Lower lobe of right lung (tissue), 2 donors: ENCODE results near the gene TNFRSF11A. TPM values are rescaled to one million over a fixed set of nuclear protein-coding genes. Genes with fewer than 3 reads are reported as not detected.

ENCODE experiments used
- ATAC-seq, 2 donors: fragments of 200-7000 bp; cut with Tn5 transposase; one replicate each; pipeline ENCODE4 v1.9.1; 2020 to 2022; ENCODE audit warnings: mild to moderate bottlenecking in 2 of 2, moderate library complexity in 2 of 2
- DNase-seq: peaks from one replicate; pipeline ENCODE4 v3.0.0-alpha.2; 2020
- H3K27ac ChIP-seq: fragments of 200-600 bp; one replicate; pipeline ENCODE4 v1.8.0; 2022
- H3K27me3 ChIP-seq: fragments of 200-600 bp; one replicate; pipeline ENCODE4 v1.8.0; 2022; ENCODE audit warnings: low read depth
- H3K36me3 ChIP-seq: fragments of 200-600 bp; one replicate; pipeline ENCODE4 v1.8.0; 2022; ENCODE audit warnings: mild to moderate bottlenecking
- H3K4me1 ChIP-seq: fragments of 200-600 bp; one replicate; pipeline ENCODE4 v1.8.0; 2022
- H3K4me3 ChIP-seq: fragments of 200-600 bp; one replicate; pipeline ENCODE4 v1.8.0; 2022; ENCODE audit warnings: mild to moderate bottlenecking
- H3K9me3 ChIP-seq: fragments of 200-600 bp; one replicate; pipeline ENCODE4 v1.8.0; 2022
- intact Hi-C: fragments of 100-400 bp; cut with DNase I; formaldehyde crosslinking; loops from one replicate; pipeline ENCODE4 v1.11.0; 2022
- total RNA-seq: library from RNA; stranded (reverse); fragmentation: NEBNext Ultra II Directional; extraction: Animal tissue kit (Norgen Biotek cat#: 25700); gene quantifications from one replicate; pipeline ENCODE4 v1.2.1, GENCODE V29; 2021
- TF ChIP-seq, protein P1 (sequence below): fragments of 200-600 bp; IDR thresholded peaks from one replicate; pipeline ENCODE4 v1.8.0; 2022; ENCODE audit warnings: antibody characterized with exemption, mild to moderate bottlenecking
- donor health status: DM: no; HTN: yes; CAD: no; lungs with severe emphysema.

The TNFRSF11A gene
- total RNA-seq, 1 donor from 2014 or later = 3.9 TPM

DNA sequence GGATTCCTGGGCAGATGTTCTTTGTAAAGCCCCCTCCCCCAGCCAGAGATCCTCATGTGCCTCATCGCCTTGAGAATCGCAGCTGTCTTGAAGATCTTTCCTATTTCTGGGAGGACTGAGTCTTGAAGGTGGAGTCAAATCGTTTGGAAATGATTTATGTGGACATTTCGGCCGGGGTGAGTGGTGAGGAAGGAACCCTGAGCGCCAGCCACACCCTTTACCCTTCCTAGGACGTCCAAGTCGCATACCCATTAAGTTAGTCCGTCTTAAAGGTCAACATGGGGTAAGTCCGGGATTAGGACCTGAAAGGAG lies 112.9 kb downstream of the TNFRSF11A start:
- Histone ChIP-seq H3K4me1 (peaks cover 42% of the 10 kb centered on the region), H3K27ac (peak overlapping the region; percentile 81), H3K36me3 (no peaks in the 10 kb centered on the region), H3K27me3 (no peaks in the 10 kb centered on the region), H3K9me3 (no peaks in the 10 kb centered on the region), H3K4me3 (no peak overlapping the region)
- ATAC-seq (peak; percentile 64 to 66), DNase-seq (peak; percentile 64)
- TF ChIP-seq, protein P1, sequence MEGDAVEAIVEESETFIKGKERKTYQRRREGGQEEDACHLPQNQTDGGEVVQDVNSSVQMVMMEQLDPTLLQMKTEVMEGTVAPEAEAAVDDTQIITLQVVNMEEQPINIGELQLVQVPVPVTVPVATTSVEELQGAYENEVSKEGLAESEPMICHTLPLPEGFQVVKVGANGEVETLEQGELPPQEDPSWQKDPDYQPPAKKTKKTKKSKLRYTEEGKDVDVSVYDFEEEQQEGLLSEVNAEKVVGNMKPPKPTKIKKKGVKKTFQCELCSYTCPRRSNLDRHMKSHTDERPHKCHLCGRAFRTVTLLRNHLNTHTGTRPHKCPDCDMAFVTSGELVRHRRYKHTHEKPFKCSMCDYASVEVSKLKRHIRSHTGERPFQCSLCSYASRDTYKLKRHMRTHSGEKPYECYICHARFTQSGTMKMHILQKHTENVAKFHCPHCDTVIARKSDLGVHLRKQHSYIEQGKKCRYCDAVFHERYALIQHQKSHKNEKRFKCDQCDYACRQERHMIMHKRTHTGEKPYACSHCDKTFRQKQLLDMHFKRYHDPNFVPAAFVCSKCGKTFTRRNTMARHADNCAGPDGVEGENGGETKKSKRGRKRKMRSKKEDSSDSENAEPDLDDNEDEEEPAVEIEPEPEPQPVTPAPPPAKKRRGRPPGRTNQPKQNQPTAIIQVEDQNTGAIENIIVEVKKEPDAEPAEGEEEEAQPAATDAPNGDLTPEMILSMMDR = no peak
- intact Hi-C loops = no loop called here

DNA sequence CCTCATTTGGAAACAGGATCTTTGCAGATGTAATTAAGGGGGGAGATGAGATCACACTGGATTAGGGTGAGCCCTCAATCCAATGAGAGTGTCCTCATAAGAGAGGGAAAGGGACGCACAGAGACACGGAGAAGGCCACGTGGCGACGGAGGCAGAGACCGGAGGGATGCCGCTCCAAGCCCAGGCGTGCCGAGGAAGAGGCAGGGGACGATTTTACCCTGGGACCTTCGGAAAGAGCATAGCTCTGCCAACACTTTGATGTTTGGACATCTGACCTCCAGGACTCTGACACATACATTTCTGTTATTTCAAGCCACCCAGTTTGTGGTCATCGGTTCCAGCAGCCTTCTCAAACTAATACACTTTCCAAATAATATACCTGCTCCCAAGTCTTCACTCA lies 113.3 kb downstream of the TNFRSF11A start:
- DNase-seq (no peak), ATAC-seq (no peak)
- H3K27me3 ChIP-seq = no peaks in the 10 kb centered on the region
- TF ChIP-seq, protein P1 = no peak
- H3K4me1 ChIP-seq = peaks cover 42% of the 10 kb centered on the region
- H3K27ac ChIP-seq = peak overlapping the region; percentile 81
- no peaks in the 10 kb centered on the region for H3K36me3 ChIP-seq
- intact Hi-C loops = no loop called here
- no peaks in the 10 kb centered on the region for H3K9me3 ChIP-seq
- no peak overlapping the region for H3K4me3 ChIP-seq

DNA sequence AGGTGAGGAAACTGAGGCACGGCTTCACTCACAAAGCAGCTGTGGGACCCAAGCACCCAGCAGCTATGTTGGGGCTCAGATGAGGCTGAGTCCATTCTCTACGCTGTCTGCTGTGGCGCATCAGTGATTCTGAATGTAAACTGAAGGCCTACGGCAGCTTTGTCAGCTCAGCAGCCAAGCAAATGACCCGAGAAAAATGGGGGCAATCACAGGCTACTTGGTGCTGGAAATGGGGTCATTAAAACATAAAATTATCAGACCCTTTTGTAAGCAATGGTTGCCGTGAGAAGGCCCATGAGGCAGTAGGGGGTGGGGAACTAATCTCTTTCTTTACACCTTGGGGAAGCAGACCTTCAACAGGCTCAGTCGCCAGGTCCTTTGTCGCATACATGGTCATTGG lies 113.8 kb downstream of the TNFRSF11A start:
- no peak overlapping the region for H3K4me3 ChIP-seq
- TF ChIP-seq, protein P1 = no peak
- no peak for ATAC-seq
- no peaks in the 10 kb centered on the region for H3K27me3 ChIP-seq
- intact Hi-C loops = no loop called here
- no peak for DNase-seq
- no peak overlapping the region for H3K27ac ChIP-seq
- H3K4me1 ChIP-seq = peaks cover 42% of the 10 kb centered on the region
- no peaks in the 10 kb centered on the region for H3K9me3 ChIP-seq
- no peaks in the 10 kb centered on the region for H3K36me3 ChIP-seq

Other genes starting within 250 kb of the TNFRSF11A start
- gene PIGN, start 138.3 kb upstream of the TNFRSF11A start, total RNA-seq = 25.9 TPM
- 29.9 TPM for gene RELCH, start 138.1 kb upstream of the TNFRSF11A start, total RNA-seq
- 51.9 TPM for gene ZCCHC2, start 197.7 kb downstream of the TNFRSF11A start, total RNA-seq